ENCODE data around the gene B4GAT1. TPM values are rescaled to one million over a fixed set of nuclear protein-coding genes. Genes with fewer than 3 reads are reported as not detected.
A peak's percentile ranks its signal among the peaks of the same experiment; 100 is the strongest.
"Not testable (repeated sequence)": the region's sequence is repeated elsewhere in the genome, so short reads cannot be mapped to it uniquely, and the experiment has no call there.

B4GAT1 gene
- total RNA-seq, 1 donor from 2014 or later = 24.5 TPM

- no peaks in the 10 kb centered on the region for H3K36me3 ChIP-seq (ENCODE audit: control insufficient read depth in 3 of 3, insufficient read depth in 3 of 3, low read length in 3 of 3)
- no peak overlapping the region for H3K9ac ChIP-seq (ENCODE audit: low read depth in 1 of 3, low read length in 3 of 3)
- peak overlapping the region; percentile 44 for H3K27ac ChIP-seq (ENCODE audit: low read depth, low read length)
- H3K27me3 ChIP-seq (ENCODE audit: control insufficient read depth in 3 of 3, insufficient read depth in 3 of 3, low read length in 3 of 3) = peaks cover 0 to 2% (median 2%) of the 10 kb centered on the region in 3 donors
- no peak overlapping the region for H3K4me3 ChIP-seq (ENCODE audit: low read length in 3 of 3)
- no peaks in the 10 kb centered on the region for H3K9me3 ChIP-seq (ENCODE audit: control insufficient read depth in 3 of 3, low read length in 3 of 3)
- H3K4me1 ChIP-seq (ENCODE audit: control insufficient read depth in 3 of 3, insufficient read depth in 3 of 3, low read length in 3 of 3) = peaks cover 18 to 36% (median 26%) of the 10 kb centered on the region in 3 donors
These were observed 25.8 kb downstream of the B4GAT1 start for GRCh38 chr11:66321606-66322005.

- Histone ChIP-seq H3K4me1 (ENCODE audit: control insufficient read depth in 3 of 3, insufficient read depth in 3 of 3, low read length in 3 of 3) (peaks cover 20 to 41% (median 25%) of the 10 kb centered on the region in 3 donors), H3K27me3 (ENCODE audit: control insufficient read depth in 3 of 3, insufficient read depth in 3 of 3, low read length in 3 of 3) (peaks cover 7 to 11% (median 10%) of the 10 kb centered on the region in 3 donors)
- not testable (repeated sequence) for H3K4me3 ChIP-seq (ENCODE audit: low read length in 3 of 3); H3K27ac ChIP-seq (ENCODE audit: low read depth, low read length); H3K9me3 ChIP-seq (ENCODE audit: control insufficient read depth in 3 of 3, low read length in 3 of 3); H3K9ac ChIP-seq (ENCODE audit: low read depth in 1 of 3, low read length in 3 of 3); H3K36me3 ChIP-seq (ENCODE audit: control insufficient read depth in 3 of 3, insufficient read depth in 3 of 3, low read length in 3 of 3)
These were observed 26.7 kb downstream of the B4GAT1 start for GRCh38 chr11:66320748-66321147.

- Histone ChIP-seq H3K4me1 (ENCODE audit: control insufficient read depth in 3 of 3, insufficient read depth in 3 of 3, low read length in 3 of 3) (peaks cover 20 to 42% (median 24%) of the 10 kb centered on the region in 3 donors), H3K27me3 (ENCODE audit: control insufficient read depth in 3 of 3, insufficient read depth in 3 of 3, low read length in 3 of 3) (peaks cover 11 to 15% (median 14%) of the 10 kb centered on the region in 3 donors)
- not testable (repeated sequence) for H3K9ac ChIP-seq (ENCODE audit: low read depth in 1 of 3, low read length in 3 of 3); H3K4me3 ChIP-seq (ENCODE audit: low read length in 3 of 3); H3K9me3 ChIP-seq (ENCODE audit: control insufficient read depth in 3 of 3, low read length in 3 of 3); H3K27ac ChIP-seq (ENCODE audit: low read depth, low read length); H3K36me3 ChIP-seq (ENCODE audit: control insufficient read depth in 3 of 3, insufficient read depth in 3 of 3, low read length in 3 of 3)
These were observed 27.1 kb downstream of the B4GAT1 start for GRCh38 chr11:66320289-66320688.

GRCh38 chr11:66318600-66318970 lies 28.8 kb downstream of the B4GAT1 start:
- peak overlapping the region in 2 of 3 donors; percentile 1 to 29 for H3K4me3 ChIP-seq (ENCODE audit: low read length in 3 of 3)
- H3K9ac ChIP-seq (ENCODE audit: low read depth in 1 of 3, low read length in 3 of 3) = peak overlapping the region in 1 of 3 donors; percentile 45
- peaks cover 23 to 42% (median 29%) of the 10 kb centered on the region in 3 donors for H3K4me1 ChIP-seq (ENCODE audit: control insufficient read depth in 3 of 3, insufficient read depth in 3 of 3, low read length in 3 of 3)
- H3K9me3 ChIP-seq (ENCODE audit: control insufficient read depth in 3 of 3, low read length in 3 of 3) = no peaks in the 10 kb centered on the region
- H3K27me3 ChIP-seq (ENCODE audit: control insufficient read depth in 3 of 3, insufficient read depth in 3 of 3, low read length in 3 of 3) = peaks cover 18 to 27% (median 22%) of the 10 kb centered on the region in 3 donors
- no peaks in the 10 kb centered on the region for H3K36me3 ChIP-seq (ENCODE audit: control insufficient read depth in 3 of 3, insufficient read depth in 3 of 3, low read length in 3 of 3)
- H3K27ac ChIP-seq (ENCODE audit: low read depth, low read length) = peak overlapping the region; percentile 65

- no peaks in the 10 kb centered on the region for H3K9me3 ChIP-seq (ENCODE audit: control insufficient read depth in 3 of 3, low read length in 3 of 3)
- H3K4me3 ChIP-seq (ENCODE audit: low read length in 3 of 3) = peak overlapping the region in 2 of 3 donors; percentile 1 to 35
- H3K27ac ChIP-seq (ENCODE audit: low read depth, low read length) = peak overlapping the region; percentile 65
- H3K36me3 ChIP-seq (ENCODE audit: control insufficient read depth in 3 of 3, insufficient read depth in 3 of 3, low read length in 3 of 3) = no peaks in the 10 kb centered on the region
- H3K27me3 ChIP-seq (ENCODE audit: control insufficient read depth in 3 of 3, insufficient read depth in 3 of 3, low read length in 3 of 3) = peaks cover 18 to 27% (median 22%) of the 10 kb centered on the region in 3 donors
- peaks cover 23 to 45% (median 31%) of the 10 kb centered on the region in 3 donors for H3K4me1 ChIP-seq (ENCODE audit: control insufficient read depth in 3 of 3, insufficient read depth in 3 of 3, low read length in 3 of 3)
- H3K9ac ChIP-seq (ENCODE audit: low read depth in 1 of 3, low read length in 3 of 3) = peak overlapping the region in 1 of 3 donors; percentile 45
These were observed 29.5 kb downstream of the B4GAT1 start for GRCh38 chr11:66317723-66318599.

- H3K27me3 ChIP-seq (ENCODE audit: control insufficient read depth in 3 of 3, insufficient read depth in 3 of 3, low read length in 3 of 3) = peaks cover 18 to 27% (median 22%) of the 10 kb centered on the region in 3 donors
- no peaks in the 10 kb centered on the region for H3K9me3 ChIP-seq (ENCODE audit: control insufficient read depth in 3 of 3, low read length in 3 of 3)
- H3K27ac ChIP-seq (ENCODE audit: low read depth, low read length) = peak overlapping the region; percentile 65
- no peaks in the 10 kb centered on the region for H3K36me3 ChIP-seq (ENCODE audit: control insufficient read depth in 3 of 3, insufficient read depth in 3 of 3, low read length in 3 of 3)
- peak overlapping the region in 2 of 3 donors; percentile 1 to 35 for H3K4me3 ChIP-seq (ENCODE audit: low read length in 3 of 3)
- peak overlapping the region in 1 of 3 donors; percentile 45 for H3K9ac ChIP-seq (ENCODE audit: low read depth in 1 of 3, low read length in 3 of 3)
- peaks cover 22 to 46% (median 31%) of the 10 kb centered on the region in 3 donors for H3K4me1 ChIP-seq (ENCODE audit: control insufficient read depth in 3 of 3, insufficient read depth in 3 of 3, low read length in 3 of 3)
These were observed 30.1 kb downstream of the B4GAT1 start for GRCh38 chr11:66317322-66317722.

- peak within 1 kb of the TSS; percentile 65 for H3K27ac ChIP-seq (ENCODE audit: low read depth, low read length)
- H3K9me3 ChIP-seq (ENCODE audit: control insufficient read depth in 3 of 3, low read length in 3 of 3) = no peaks in the 10 kb centered on the region
- H3K4me3 ChIP-seq (ENCODE audit: low read length in 3 of 3) = peak within 1 kb of the TSS; percentile 65 to 74 (median 69)
- peak within 1 kb of the TSS; percentile 33 to 78 (median 56) for H3K9ac ChIP-seq (ENCODE audit: low read depth in 1 of 3, low read length in 3 of 3)
- peaks cover 18 to 27% (median 22%) of the 10 kb centered on the region in 3 donors for H3K27me3 ChIP-seq (ENCODE audit: control insufficient read depth in 3 of 3, insufficient read depth in 3 of 3, low read length in 3 of 3)
- peaks cover 22 to 46% (median 34%) of the 10 kb centered on the region in 3 donors for H3K4me1 ChIP-seq (ENCODE audit: control insufficient read depth in 3 of 3, insufficient read depth in 3 of 3, low read length in 3 of 3)
- H3K36me3 ChIP-seq (ENCODE audit: control insufficient read depth in 3 of 3, insufficient read depth in 3 of 3, low read length in 3 of 3) = no peaks in the 10 kb centered on the region
These were observed 30.6 kb downstream of the B4GAT1 start, which contains the start of gene CD248 for GRCh38 chr11:66316849-66317251. Gene CD248, minus strand, starts transcription at chr11:66317044. Its CDS starts 17 bp downstream, at chr11:66317027.

GRCh38 chr11:66315921-66316811 lies 31.3 kb downstream of the B4GAT1 start:
- Histone ChIP-seq H3K9me3 (ENCODE audit: control insufficient read depth in 3 of 3, low read length in 3 of 3) (no peaks in the 10 kb centered on the region), H3K4me1 (ENCODE audit: control insufficient read depth in 3 of 3, insufficient read depth in 3 of 3, low read length in 3 of 3) (peaks cover 21 to 44% (median 33%) of the 10 kb centered on the region in 3 donors), H3K36me3 (ENCODE audit: control insufficient read depth in 3 of 3, insufficient read depth in 3 of 3, low read length in 3 of 3) (no peaks in the 10 kb centered on the region), H3K27ac (ENCODE audit: low read depth, low read length) (peak overlapping the region; percentile 36), H3K9ac (ENCODE audit: low read depth in 1 of 3, low read length in 3 of 3) (peak overlapping the region; percentile 33 to 78 (median 56)), H3K4me3 (ENCODE audit: low read length in 3 of 3) (peak overlapping the region; percentile 65 to 74 (median 69)), H3K27me3 (ENCODE audit: control insufficient read depth in 3 of 3, insufficient read depth in 3 of 3, low read length in 3 of 3) (peaks cover 18 to 27% (median 22%) of the 10 kb centered on the region in 3 donors)

GRCh38 chr11:66315498-66315885 lies 31.9 kb downstream of the B4GAT1 start:
- H3K4me1 ChIP-seq (ENCODE audit: control insufficient read depth in 3 of 3, insufficient read depth in 3 of 3, low read length in 3 of 3) = peaks cover 21 to 44% (median 33%) of the 10 kb centered on the region in 3 donors
- H3K9ac ChIP-seq (ENCODE audit: low read depth in 1 of 3, low read length in 3 of 3) = peak overlapping the region; percentile 57 to 78 (median 62)
- H3K27me3 ChIP-seq (ENCODE audit: control insufficient read depth in 3 of 3, insufficient read depth in 3 of 3, low read length in 3 of 3) = peaks cover 18 to 27% (median 22%) of the 10 kb centered on the region in 3 donors
- no peaks in the 10 kb centered on the region for H3K9me3 ChIP-seq (ENCODE audit: control insufficient read depth in 3 of 3, low read length in 3 of 3)
- H3K4me3 ChIP-seq (ENCODE audit: low read length in 3 of 3) = peak overlapping the region; percentile 65 to 74 (median 69)
- peak overlapping the region; percentile 82 for H3K27ac ChIP-seq (ENCODE audit: low read depth, low read length)
- no peaks in the 10 kb centered on the region for H3K36me3 ChIP-seq (ENCODE audit: control insufficient read depth in 3 of 3, insufficient read depth in 3 of 3, low read length in 3 of 3)

Measured in skeletal muscle tissue (tissue), 4 donors.